ENCODE measurements around the gene CPLANE2.
A peak's percentile ranks its signal among the peaks of the same experiment; 100 is the strongest.
"Not testable (repeated sequence)": the region's sequence is repeated elsewhere in the genome, so short reads cannot be mapped to it uniquely, and the experiment has no call there.

Gene CPLANE2

DNA sequence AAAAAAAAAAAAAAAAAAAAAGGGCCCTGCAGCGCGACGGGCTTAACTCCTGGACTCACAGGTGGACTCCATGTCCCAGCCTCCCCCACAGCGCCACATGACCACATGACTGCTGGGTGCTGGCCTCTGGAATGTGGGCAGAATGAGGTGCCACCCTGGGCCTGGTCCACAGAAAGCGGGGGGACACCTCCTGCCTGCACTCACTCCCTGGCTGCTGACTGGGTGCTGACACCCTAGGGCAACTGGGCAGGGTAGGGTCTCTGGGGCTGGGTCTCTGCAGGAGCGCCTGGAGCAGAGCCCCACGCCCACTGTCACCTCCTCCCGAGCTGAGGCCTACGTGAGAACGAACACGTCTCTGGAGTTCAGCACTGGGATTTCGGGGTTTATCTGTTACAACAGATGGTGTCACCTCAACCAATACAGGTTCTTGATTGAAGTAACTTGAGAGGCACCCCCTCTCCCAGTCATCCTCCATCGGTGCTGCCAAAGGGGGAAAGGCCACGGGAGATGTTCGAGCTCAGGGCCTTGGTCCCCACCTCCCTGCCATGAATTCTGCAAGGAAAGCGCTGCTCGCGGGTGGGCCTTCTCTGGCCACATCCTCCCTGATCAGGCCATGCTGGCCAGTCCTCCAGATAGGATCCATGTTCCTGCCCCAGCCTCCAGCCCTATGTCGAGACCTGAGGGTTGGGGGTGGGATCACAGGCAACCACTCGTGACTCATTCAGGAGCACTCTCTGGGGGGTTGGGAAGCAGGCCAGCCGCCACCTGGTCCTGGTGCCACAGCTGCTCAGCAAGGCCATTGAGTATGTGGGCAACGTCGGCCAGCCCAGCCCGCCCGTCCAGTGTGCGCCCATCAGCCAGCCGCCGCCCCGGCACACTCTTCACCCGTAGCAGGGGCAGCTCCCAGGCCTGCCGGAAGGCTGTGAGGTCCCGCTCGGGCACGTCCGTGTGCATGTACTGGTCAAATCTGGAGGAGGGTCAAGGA is 5.4 kb downstream of the CPLANE2 start:
- no peak for DNase-seq

- no peak for DNase-seq
Observed at GRCh38 chr1:16230744-16231143, 6.2 kb downstream of the CPLANE2 start.

GRCh38 chr1:16229976-16230740 is 6.8 kb downstream of the CPLANE2 start:
- no peak for DNase-seq

GRCh38 chr1:16226490-16227179 is 10.3 kb downstream of the CPLANE2 start:
- DNase-seq = peak in 6 of 58 donors; percentile 1 to 19 (median 16)

DNA sequence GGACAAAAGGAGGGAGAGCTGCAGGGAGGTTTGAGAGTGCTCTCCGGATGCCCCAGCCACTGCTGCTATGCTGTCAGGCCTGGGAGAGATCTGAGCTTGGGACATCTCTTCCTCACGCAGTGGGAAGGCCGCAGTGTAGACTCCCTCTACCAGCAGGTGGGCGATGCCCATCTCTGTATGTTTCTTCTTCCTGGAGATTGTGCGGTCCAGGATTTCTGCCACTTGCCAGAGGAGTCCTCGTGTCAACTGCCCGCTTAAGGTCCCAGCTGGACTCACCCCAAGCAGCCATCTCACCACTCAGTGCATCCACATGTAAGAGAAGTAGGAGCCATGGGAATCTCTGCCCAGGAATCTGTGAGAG is 10.9 kb downstream of the CPLANE2 start:
- DNase-seq = no peak

GRCh38 chr1:16224472-16224871 is 12.5 kb downstream of the CPLANE2 start:
- DNase-seq = no peak

GRCh38 chr1:16222716-16223115 is 14.3 kb downstream of the CPLANE2 start:
- DNase-seq = not testable (repeated sequence)

GRCh38 chr1:16221499-16221898 is 15.5 kb downstream of the CPLANE2 start:
- no peak for DNase-seq

DNA sequence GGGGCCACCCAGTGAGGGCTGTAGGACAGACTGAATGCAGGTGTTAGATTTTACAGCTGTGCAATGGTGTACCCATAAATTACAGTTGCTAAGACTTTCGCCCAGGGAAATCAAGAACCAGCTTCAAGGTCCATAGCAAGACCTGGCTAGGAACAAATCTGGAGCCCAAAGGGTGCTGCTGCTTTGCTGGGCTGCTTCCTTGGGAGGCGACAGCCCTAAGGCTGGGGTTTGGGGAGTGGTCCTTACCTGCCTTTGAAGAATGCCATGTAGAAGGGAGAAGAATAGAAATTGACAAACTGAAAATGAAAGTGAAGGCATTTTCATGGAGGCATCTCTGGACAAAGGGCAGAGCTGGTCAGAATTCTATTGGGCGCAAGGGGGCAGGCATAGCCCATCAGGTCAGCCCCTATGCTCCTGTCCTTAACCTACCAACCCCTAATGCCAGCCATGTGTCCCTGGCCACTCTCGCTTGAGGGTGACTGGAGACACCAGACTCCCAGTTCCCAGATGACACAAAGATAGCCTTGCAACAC is 16.9 kb downstream of the CPLANE2 start:
- DNase-seq = no peak

- DNase-seq = no peak
Observed at GRCh38 chr1:16218674-16219071, 18.3 kb downstream of the CPLANE2 start.

DNA sequence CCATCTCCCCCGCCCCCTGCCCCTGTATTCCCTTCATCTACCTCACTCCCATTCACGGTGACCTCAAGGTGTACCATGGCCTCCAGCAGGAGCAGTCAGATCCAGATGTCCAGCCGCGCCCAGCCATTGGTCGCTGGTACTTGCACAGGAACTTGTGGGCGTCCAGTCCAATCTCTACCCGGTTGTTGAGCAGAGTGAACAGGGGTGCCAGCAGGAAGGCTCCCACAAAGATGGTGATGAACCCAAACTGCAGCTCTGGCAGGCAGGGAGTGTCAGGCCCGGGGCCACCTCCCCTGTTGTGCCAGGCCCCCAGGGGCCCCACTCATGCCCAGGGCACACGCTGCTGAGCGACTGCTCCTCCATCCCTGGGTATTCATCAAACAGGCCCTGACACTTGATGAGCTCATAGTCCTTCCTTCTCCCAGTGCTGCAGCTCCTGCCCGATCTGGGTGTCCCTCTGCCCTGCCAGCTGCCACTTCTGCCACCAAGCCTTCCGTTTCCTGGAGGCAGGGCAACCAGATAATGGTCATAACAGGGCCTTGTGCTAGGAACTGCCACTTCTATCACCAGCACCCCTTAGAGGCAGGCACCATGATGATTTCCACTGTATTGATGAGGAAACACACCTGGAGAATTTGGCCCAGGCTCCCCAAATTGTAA is 18.8 kb downstream of the CPLANE2 start:
- no peak for DNase-seq

DNA sequence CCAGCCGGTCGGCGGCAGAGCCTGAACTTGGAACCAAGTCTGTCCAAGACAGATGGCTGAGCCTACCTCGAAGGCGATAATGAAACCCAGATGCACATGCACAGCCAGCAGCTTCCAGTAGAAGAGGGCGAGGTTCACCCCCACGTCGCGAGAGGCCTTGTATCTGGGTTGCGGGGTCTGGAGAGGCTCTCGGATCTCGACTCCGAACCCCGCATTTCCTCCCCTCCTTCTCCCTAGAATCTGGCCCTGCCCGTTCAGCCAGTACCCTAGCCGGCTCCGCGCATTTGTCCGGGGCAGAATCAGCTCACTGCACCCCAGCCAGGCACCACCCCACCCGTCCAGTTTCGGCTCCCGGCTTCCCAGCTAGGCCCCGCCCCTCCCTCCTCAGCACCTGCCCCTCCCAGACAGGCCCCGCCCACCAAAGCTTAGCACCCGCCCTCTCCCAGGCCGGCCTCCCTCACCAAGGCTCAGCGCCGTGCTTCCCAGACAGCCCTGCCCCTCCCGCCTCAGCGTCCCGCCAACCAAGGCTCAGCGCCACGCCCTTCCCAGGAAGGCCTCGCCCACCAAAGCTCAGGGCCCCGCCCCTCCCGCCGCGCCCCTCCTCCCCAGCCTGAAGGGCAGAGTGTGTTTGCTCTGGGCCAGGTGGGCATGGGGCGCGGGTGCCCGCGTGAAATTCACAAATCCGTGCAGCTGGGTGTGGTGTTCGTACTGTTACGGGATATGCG is 19.8 kb downstream of the CPLANE2 start:
- DNase-seq = peak in 55 of 58 donors; percentile 8 to 94 (median 83)

DNA sequence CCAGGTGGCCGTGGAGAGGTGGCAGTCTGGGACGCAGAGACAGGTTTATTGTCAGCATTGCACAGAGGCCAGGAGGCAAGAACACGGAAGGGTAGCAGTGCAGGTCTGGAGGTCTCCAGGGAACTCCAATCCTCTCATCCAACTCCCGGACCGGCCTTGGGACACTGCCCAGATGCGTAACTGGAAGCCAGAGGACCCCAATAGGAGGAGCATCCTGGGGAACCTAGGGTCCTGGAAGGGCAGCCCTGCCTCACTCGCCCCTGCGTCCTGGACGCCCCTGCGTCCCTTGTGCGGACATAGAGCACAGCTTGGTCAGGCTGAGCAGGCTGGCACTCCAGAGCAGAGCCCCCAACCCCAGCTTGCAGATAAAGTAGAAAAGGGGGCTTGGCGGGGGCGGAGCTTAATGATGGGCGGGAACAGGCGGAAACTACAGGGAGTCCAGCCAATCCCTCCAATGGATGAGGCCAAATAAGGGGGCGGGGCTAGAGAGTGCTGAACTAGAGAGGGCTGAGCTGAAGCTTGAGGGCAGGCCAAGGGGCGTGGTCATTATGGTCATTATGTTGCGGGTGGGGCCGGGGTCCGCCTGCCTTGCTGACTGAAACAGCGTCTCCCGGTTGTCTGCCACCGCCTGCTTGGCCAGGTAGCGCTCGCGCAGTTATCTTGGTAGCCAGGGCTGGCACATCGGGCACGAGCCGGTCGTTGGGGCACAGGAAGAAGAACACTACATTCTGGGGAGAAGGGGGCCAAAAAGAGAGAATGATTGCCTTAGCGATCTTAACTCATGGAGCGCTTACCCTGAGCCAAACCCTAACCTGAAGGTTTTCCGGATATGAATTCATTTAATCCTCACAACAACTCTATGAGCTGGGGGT is 20.9 kb downstream of the CPLANE2 start:
- peak in 40 of 58 donors; percentile 4 to 71 (median 39) for DNase-seq

- not testable (repeated sequence) for DNase-seq
Observed at GRCh38 chr1:16215240-16215639, 21.7 kb downstream of the CPLANE2 start.

GRCh38 chr1:16213544-16213943 is 23.4 kb downstream of the CPLANE2 start:
- DNase-seq = not testable (repeated sequence)

DNA sequence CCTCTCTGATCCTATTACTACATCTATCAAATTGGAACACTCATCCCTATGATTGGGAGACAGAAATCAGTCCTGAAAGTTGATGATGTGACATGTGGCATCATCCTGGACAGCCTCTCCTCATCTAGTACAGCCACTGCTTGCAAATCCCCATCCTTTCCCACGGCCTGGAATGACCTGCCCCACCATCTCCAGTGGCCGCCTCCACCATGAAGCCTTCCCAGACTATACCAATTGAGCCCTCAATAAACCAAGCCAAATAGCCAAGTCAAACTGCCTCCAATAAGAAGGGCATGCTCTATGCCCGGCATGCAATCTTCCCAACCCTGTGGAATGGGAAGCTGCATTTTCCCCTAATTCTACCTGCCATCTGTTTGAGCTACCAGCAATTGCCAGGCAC is 24.0 kb downstream of the CPLANE2 start:
- no peak for DNase-seq

DNA sequence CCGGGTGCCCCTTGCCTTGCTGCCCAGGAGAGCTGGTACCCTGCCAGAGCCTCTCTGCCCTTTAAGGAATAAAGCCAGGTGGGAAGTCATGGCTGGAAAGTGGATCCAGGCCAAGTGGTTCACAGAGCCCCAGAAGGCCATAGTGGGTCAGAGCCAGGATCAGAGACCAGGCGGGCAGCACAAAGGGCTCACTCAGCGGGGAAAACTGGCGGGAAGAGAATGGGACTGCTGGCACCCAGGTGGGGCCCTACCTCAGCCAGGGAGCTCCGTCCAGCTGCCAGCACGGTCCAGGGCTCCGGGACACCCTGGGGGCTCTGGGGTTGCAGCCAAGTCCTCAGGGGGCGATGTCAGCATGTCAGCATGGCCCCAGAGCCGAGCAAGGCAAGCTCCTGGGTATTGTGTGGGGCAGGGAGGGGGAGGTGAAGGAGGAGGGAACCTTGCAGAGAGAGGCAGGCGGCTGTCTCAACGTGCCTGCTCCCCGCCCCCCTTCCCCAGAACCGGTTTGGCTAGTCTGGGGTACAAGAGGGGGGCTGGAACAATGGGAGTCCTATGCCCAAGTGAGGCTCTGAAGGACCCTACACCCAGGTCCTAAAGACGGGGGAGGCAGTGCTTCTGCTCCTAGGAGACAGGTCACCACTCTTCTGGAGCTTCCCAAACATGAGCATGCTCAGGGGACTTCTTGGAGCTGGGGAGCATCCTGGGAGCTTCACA is 24.6 kb downstream of the CPLANE2 start, which contains the start of gene ARHGEF19:
Gene ARHGEF19 (minus strand): TSS at position 402 of the 711 bp plus-strand sequence. CDS start 3,598 bp downstream, outside the sequence.
- DNase-seq = no peak

GRCh38 chr1:16211824-16212223 is 25.2 kb downstream of the CPLANE2 start:
- no peak for DNase-seq

All from anterior cingulate cortex (tissue), 58 donors.